Measurements from ENCODE around the gene CAPN11. TPM values are rescaled to one million over a fixed set of nuclear protein-coding genes. Genes with fewer than 3 reads are reported as not detected.

The CAPN11 gene
- total RNA-seq, 2 donors from 2014 or later = 0.39 TPM; not detected in 1

GRCh38 chr6:44220913-44221290, 62.3 kb downstream of the CAPN11 start:
- Mint-ChIP-seq H3K9me3 (no peaks in the 10 kb centered on the region), H3K36me3 (ENCODE audit: insufficient read depth in 2 of 2) (peaks cover 0 to 1% of the 10 kb centered on the region in 2 donors), H3K4me3 (peak overlapping the region in 1 of 2 donors; percentile 39), H3K27ac (no peak overlapping the region), H3K4me1 (ENCODE audit: low read depth) (peaks cover 46% of the 10 kb centered on the region), H3K27me3 (ENCODE audit: low read depth) (no peaks in the 10 kb centered on the region)
- ATAC-seq (replicated peaks in 1 of 2) = no peak
- DNase-seq = no peak

GRCh38 chr6:44221291-44221960, 62.8 kb downstream of the CAPN11 start:
- DNase-seq (peak; percentile 85 to 86), ATAC-seq (replicated peaks in 1 of 2) (peak; percentile 70)
- peak overlapping the region; percentile 35 to 39 for H3K4me3 Mint-ChIP-seq
- no peaks in the 10 kb centered on the region for H3K27me3 Mint-ChIP-seq (ENCODE audit: low read depth)
- peaks cover 52% of the 10 kb centered on the region for H3K4me1 Mint-ChIP-seq (ENCODE audit: low read depth)
- H3K36me3 Mint-ChIP-seq (ENCODE audit: insufficient read depth in 2 of 2) = peaks cover 0 to 1% of the 10 kb centered on the region in 2 donors
- no peaks in the 10 kb centered on the region for H3K9me3 Mint-ChIP-seq
- no peak overlapping the region for H3K27ac Mint-ChIP-seq

- ATAC-seq (replicated peaks in 1 of 2) = no peak
- Mint-ChIP-seq H3K4me3 (peak overlapping the region in 1 of 2 donors; percentile 35), H3K36me3 (ENCODE audit: insufficient read depth in 2 of 2) (peaks cover 0 to 1% of the 10 kb centered on the region in 2 donors), H3K9me3 (no peaks in the 10 kb centered on the region), H3K27me3 (ENCODE audit: low read depth) (no peaks in the 10 kb centered on the region), H3K4me1 (ENCODE audit: low read depth) (peaks cover 53% of the 10 kb centered on the region), H3K27ac (no peak overlapping the region)
- no peak for DNase-seq
These were observed 63.3 kb downstream of the CAPN11 start for GRCh38 chr6:44221961-44222335.

GRCh38 chr6:44222486-44223318, 64.1 kb downstream of the CAPN11 start:
- Mint-ChIP-seq H3K27me3 (ENCODE audit: low read depth) (no peaks in the 10 kb centered on the region), H3K9me3 (no peaks in the 10 kb centered on the region), H3K36me3 (ENCODE audit: insufficient read depth in 2 of 2) (peaks cover 0 to 1% of the 10 kb centered on the region in 2 donors), H3K27ac (no peak overlapping the region), H3K4me3 (peak overlapping the region; percentile 89 to 95), H3K4me1 (ENCODE audit: low read depth) (peaks cover 53% of the 10 kb centered on the region)
- no peak for ATAC-seq (replicated peaks in 1 of 2)
- DNase-seq = peak in 1 of 2 donors; percentile 18

GRCh38 chr6:44223319-44224028, 64.9 kb downstream of the CAPN11 start, which contains the start of gene SLC29A1:
Gene SLC29A1, plus strand, starts transcription at chr6:44223595. Its CDS starts 3,719 bp downstream, at chr6:44227314.
- H3K4me3 Mint-ChIP-seq = peak within 1 kb of the TSS; percentile 89 to 95
- peaks cover 50% of the 10 kb centered on the region for H3K4me1 Mint-ChIP-seq (ENCODE audit: low read depth)
- peaks cover 0 to 1% of the 10 kb centered on the region in 2 donors for H3K36me3 Mint-ChIP-seq (ENCODE audit: insufficient read depth in 2 of 2)
- DNase-seq (peak; percentile 84 to 86), ATAC-seq (replicated peaks in 1 of 2) (peak; percentile 70 to 75)
- H3K27ac Mint-ChIP-seq = no peak within 1 kb of the TSS
- no peaks in the 10 kb centered on the region for H3K27me3 Mint-ChIP-seq (ENCODE audit: low read depth)
- no peaks in the 10 kb centered on the region for H3K9me3 Mint-ChIP-seq

- Mint-ChIP-seq H3K4me1 (ENCODE audit: low read depth) (peaks cover 49% of the 10 kb centered on the region), H3K36me3 (ENCODE audit: insufficient read depth in 2 of 2) (peaks cover 0 to 1% of the 10 kb centered on the region in 2 donors), H3K27ac (no peak overlapping the region), H3K9me3 (no peaks in the 10 kb centered on the region), H3K4me3 (peak overlapping the region; percentile 89 to 95), H3K27me3 (ENCODE audit: low read depth) (no peaks in the 10 kb centered on the region)
- DNase-seq (peak in 1 of 2 donors; percentile 36), ATAC-seq (replicated peaks in 1 of 2) (peak; percentile 9 to 14)
These were observed 65.7 kb downstream of the CAPN11 start for GRCh38 chr6:44224029-44224964.

GRCh38 chr6:44224965-44225305, 66.3 kb downstream of the CAPN11 start:
- peak overlapping the region; percentile 89 to 95 for H3K4me3 Mint-ChIP-seq
- no peaks in the 10 kb centered on the region for H3K27me3 Mint-ChIP-seq (ENCODE audit: low read depth)
- H3K27ac Mint-ChIP-seq = no peak overlapping the region
- H3K4me1 Mint-ChIP-seq (ENCODE audit: low read depth) = peaks cover 49% of the 10 kb centered on the region
- no peaks in the 10 kb centered on the region for H3K9me3 Mint-ChIP-seq
- no peak for DNase-seq
- peaks cover 0 to 1% of the 10 kb centered on the region in 2 donors for H3K36me3 Mint-ChIP-seq (ENCODE audit: insufficient read depth in 2 of 2)
- no peak for ATAC-seq (replicated peaks in 1 of 2)

GRCh38 chr6:44225579-44226325, 67.1 kb downstream of the CAPN11 start:
- ATAC-seq (replicated peaks in 1 of 2) (no peak), DNase-seq (no peak)
- peaks cover 0 to 2% of the 10 kb centered on the region in 2 donors for H3K36me3 Mint-ChIP-seq (ENCODE audit: insufficient read depth in 2 of 2)
- no peaks in the 10 kb centered on the region for H3K27me3 Mint-ChIP-seq (ENCODE audit: low read depth)
- H3K4me1 Mint-ChIP-seq (ENCODE audit: low read depth) = peaks cover 49% of the 10 kb centered on the region
- peak overlapping the region; percentile 39 to 64 for H3K4me3 Mint-ChIP-seq
- H3K9me3 Mint-ChIP-seq = no peaks in the 10 kb centered on the region
- H3K27ac Mint-ChIP-seq = no peak overlapping the region

- no peak for DNase-seq
- ATAC-seq (replicated peaks in 1 of 2) = no peak
- Mint-ChIP-seq H3K4me3 (no peak overlapping the region), H3K27ac (no peak overlapping the region), H3K4me1 (ENCODE audit: low read depth) (peaks cover 42% of the 10 kb centered on the region), H3K9me3 (no peaks in the 10 kb centered on the region), H3K27me3 (ENCODE audit: low read depth) (no peaks in the 10 kb centered on the region), H3K36me3 (ENCODE audit: insufficient read depth in 2 of 2) (peaks cover 0 to 4% of the 10 kb centered on the region in 2 donors)
These were observed 67.9 kb downstream of the CAPN11 start for GRCh38 chr6:44226368-44227147.

- DNase-seq (no peak), ATAC-seq (replicated peaks in 1 of 2) (no peak)
- H3K9me3 Mint-ChIP-seq = no peaks in the 10 kb centered on the region
- peaks cover 0 to 4% of the 10 kb centered on the region in 2 donors for H3K36me3 Mint-ChIP-seq (ENCODE audit: insufficient read depth in 2 of 2)
- H3K27ac Mint-ChIP-seq = no peak overlapping the region
- H3K27me3 Mint-ChIP-seq (ENCODE audit: low read depth) = no peaks in the 10 kb centered on the region
- H3K4me1 Mint-ChIP-seq (ENCODE audit: low read depth) = peaks cover 35% of the 10 kb centered on the region
- H3K4me3 Mint-ChIP-seq = no peak overlapping the region
These were observed 68.7 kb downstream of the CAPN11 start for GRCh38 chr6:44227148-44227793.

- no peak overlapping the region for H3K27ac Mint-ChIP-seq
These were observed 69.4 kb downstream of the CAPN11 start for GRCh38 chr6:44228031-44228430.

More at GRCh38 chr6:44228031-44228430, 69.4 kb downstream of the CAPN11 start:
- H3K27me3 Mint-ChIP-seq (ENCODE audit: low read depth) = no peaks in the 10 kb centered on the region
- no peaks in the 10 kb centered on the region for H3K9me3 Mint-ChIP-seq
- ATAC-seq (replicated peaks in 1 of 2) (no peak), DNase-seq (no peak)
- no peak overlapping the region for H3K4me3 Mint-ChIP-seq
- peaks cover 0 to 6% of the 10 kb centered on the region in 2 donors for H3K36me3 Mint-ChIP-seq (ENCODE audit: insufficient read depth in 2 of 2)
- H3K4me1 Mint-ChIP-seq (ENCODE audit: low read depth) = peaks cover 27% of the 10 kb centered on the region
